GM12878 (cell line): ENCODE data around the gene FAM171A1.

Experiments used
- BRCA1 ChIP-seq: IDR thresholded peaks from 2 replicates; pipeline ENCODE4 v1.6.1; 2011; ENCODE audit warnings: low read depth, low read length, improper control_type of control experiment
- EED ChIP-seq: sonication (generic); IDR thresholded peaks from 2 replicates; pipeline ENCODE4 v1.6.1; 2016; ENCODE audit warnings: antibody characterized with exemption, low read depth
- EZH2 ChIP-seq: IDR thresholded peaks from 2 replicates; pipeline ENCODE4 v1.6.1; 2012; ENCODE audit warnings: low read depth, mild to moderate bottlenecking, control low read depth, inconsistent platforms, low read length, borderline replicate concordance; ENCODE audit not compliant: control insufficient read depth
- HCFC1 ChIP-seq: fragments of 150-350 bp; IDR thresholded peaks from 2 replicates; pipeline ENCODE4 v1.6.1; 2014; ENCODE audit warnings: low read length
- MYC ChIP-seq: IDR thresholded peaks from 2 replicates; pipeline ENCODE4 v1.6.1; 2011; ENCODE audit warnings: mild to moderate bottlenecking, low read length, moderate library complexity, inconsistent platforms; ENCODE audit not compliant: insufficient read depth, insufficient replicate concordance, insufficient read length, severe bottlenecking
- TCF3 ChIP-seq: IDR thresholded peaks from 2 replicates; pipeline ENCODE4 v1.6.1; 2012; ENCODE audit warnings: low read depth, mild to moderate bottlenecking, low read length, borderline replicate concordance; ENCODE audit not compliant: insufficient read depth
- ZZZ3 ChIP-seq: IDR thresholded peaks from 2 replicates; pipeline ENCODE4 v1.6.1; 2011; ENCODE audit warnings: low read depth; ENCODE audit not compliant: control insufficient read depth, insufficient read length
- TF ChIP-seq, protein P1 (sequence below): fragments of 450-650 bp; IDR thresholded peaks from 2 replicates; pipeline ENCODE4 v1.6.1; 2017; ENCODE audit warnings: low read depth, mild to moderate bottlenecking, moderate library complexity
- TF ChIP-seq, protein P2 (sequence below), 3 experiments: IDR thresholded peaks in 2 of 3; conservative IDR thresholded peaks in 1 of 3; 2 replicates each; pipeline ENCODE4 v1.5.1; 2011; ENCODE audit warnings: low read depth in 3 of 3, low read length in 3 of 3, mild to moderate bottlenecking in 3 of 3, control low read depth in 2 of 3, moderate library complexity in 2 of 3, inconsistent platforms in 1 of 3, mixed read lengths in 1 of 3; ENCODE audit not compliant: control insufficient read depth in 2 of 3, insufficient read depth in 1 of 3; ENCODE audit errors: extremely low read depth in 1 of 3
- TF ChIP-seq, protein P3 (sequence below): fragments of 450-650 bp; IDR thresholded peaks from 2 replicates; pipeline ENCODE4 v1.6.1; 2016; ENCODE audit warnings: mild to moderate bottlenecking
- TF ChIP-seq, protein P4 (sequence below): IDR thresholded peaks from 2 replicates; pipeline ENCODE4 v1.6.1; 2012; ENCODE audit warnings: low read length, inconsistent platforms
- TF ChIP-seq, protein P5 (sequence below): IDR thresholded peaks from 2 replicates; pipeline ENCODE4 v1.6.1; 2011; ENCODE audit warnings: borderline replicate concordance, low read depth, mild to moderate bottlenecking, moderate library complexity, low read length; ENCODE audit not compliant: insufficient read depth, poor library complexity, severe bottlenecking
- TF ChIP-seq, protein P6 (sequence below): fragments of 150-350 bp; IDR thresholded peaks from 2 replicates; pipeline ENCODE4 v1.6.1; 2016; ENCODE audit warnings: low read depth, low read length

DNA sequence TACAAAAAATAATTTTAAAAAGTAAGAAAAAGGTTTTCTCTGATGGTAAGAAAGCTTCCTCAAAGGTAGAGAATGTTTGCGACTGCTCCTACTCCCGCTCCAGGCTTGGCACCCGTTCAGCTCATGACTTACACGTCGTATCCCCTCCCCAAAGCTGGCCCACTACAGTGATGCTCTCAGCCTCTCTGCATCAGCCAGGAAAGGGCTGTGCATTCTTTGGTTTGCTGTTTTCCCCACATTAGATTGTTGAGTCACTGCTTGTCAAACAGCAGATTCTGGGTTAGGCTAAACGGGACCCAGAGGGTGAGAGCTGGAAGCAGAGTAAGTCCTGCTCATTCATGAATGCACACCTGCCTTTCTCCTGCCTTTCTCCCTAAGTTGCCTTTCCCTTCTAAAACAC, 147.9 kb downstream of the FAM171A1 start:
- TF ChIP-seq EZH2 (no peak), MYC (no peak), TCF3 (no peak), HCFC1 (no peak), ZZZ3 (no peak), BRCA1 (no peak), EED (no peak)
- TF ChIP-seq, protein P1, sequence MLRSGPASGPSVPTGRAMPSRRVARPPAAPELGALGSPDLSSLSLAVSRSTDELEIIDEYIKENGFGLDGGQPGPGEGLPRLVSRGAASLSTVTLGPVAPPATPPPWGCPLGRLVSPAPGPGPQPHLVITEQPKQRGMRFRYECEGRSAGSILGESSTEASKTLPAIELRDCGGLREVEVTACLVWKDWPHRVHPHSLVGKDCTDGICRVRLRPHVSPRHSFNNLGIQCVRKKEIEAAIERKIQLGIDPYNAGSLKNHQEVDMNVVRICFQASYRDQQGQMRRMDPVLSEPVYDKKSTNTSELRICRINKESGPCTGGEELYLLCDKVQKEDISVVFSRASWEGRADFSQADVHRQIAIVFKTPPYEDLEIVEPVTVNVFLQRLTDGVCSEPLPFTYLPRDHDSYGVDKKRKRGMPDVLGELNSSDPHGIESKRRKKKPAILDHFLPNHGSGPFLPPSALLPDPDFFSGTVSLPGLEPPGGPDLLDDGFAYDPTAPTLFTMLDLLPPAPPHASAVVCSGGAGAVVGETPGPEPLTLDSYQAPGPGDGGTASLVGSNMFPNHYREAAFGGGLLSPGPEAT = no peak
- TF ChIP-seq, protein P2, sequence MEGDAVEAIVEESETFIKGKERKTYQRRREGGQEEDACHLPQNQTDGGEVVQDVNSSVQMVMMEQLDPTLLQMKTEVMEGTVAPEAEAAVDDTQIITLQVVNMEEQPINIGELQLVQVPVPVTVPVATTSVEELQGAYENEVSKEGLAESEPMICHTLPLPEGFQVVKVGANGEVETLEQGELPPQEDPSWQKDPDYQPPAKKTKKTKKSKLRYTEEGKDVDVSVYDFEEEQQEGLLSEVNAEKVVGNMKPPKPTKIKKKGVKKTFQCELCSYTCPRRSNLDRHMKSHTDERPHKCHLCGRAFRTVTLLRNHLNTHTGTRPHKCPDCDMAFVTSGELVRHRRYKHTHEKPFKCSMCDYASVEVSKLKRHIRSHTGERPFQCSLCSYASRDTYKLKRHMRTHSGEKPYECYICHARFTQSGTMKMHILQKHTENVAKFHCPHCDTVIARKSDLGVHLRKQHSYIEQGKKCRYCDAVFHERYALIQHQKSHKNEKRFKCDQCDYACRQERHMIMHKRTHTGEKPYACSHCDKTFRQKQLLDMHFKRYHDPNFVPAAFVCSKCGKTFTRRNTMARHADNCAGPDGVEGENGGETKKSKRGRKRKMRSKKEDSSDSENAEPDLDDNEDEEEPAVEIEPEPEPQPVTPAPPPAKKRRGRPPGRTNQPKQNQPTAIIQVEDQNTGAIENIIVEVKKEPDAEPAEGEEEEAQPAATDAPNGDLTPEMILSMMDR (IDR thresholded peaks at IDR 0.05 in 2 of 3, conservative IDR thresholded peaks at IDR 0.05 in 1 of 3; ENCODE audit: control insufficient read depth in 2 of 3, extremely low read depth in 1 of 3, insufficient read depth in 1 of 3, low read depth in 3 of 3, low read length in 3 of 3) = no peak
- TF ChIP-seq, protein P3, sequence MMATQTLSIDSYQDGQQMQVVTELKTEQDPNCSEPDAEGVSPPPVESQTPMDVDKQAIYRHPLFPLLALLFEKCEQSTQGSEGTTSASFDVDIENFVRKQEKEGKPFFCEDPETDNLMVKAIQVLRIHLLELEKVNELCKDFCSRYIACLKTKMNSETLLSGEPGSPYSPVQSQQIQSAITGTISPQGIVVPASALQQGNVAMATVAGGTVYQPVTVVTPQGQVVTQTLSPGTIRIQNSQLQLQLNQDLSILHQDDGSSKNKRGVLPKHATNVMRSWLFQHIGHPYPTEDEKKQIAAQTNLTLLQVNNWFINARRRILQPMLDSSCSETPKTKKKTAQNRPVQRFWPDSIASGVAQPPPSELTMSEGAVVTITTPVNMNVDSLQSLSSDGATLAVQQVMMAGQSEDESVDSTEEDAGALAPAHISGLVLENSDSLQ = no peak
- TF ChIP-seq, protein P4, sequence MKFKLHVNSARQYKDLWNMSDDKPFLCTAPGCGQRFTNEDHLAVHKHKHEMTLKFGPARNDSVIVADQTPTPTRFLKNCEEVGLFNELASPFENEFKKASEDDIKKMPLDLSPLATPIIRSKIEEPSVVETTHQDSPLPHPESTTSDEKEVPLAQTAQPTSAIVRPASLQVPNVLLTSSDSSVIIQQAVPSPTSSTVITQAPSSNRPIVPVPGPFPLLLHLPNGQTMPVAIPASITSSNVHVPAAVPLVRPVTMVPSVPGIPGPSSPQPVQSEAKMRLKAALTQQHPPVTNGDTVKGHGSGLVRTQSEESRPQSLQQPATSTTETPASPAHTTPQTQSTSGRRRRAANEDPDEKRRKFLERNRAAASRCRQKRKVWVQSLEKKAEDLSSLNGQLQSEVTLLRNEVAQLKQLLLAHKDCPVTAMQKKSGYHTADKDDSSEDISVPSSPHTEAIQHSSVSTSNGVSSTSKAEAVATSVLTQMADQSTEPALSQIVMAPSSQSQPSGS = no peak
- TF ChIP-seq, protein P5, sequence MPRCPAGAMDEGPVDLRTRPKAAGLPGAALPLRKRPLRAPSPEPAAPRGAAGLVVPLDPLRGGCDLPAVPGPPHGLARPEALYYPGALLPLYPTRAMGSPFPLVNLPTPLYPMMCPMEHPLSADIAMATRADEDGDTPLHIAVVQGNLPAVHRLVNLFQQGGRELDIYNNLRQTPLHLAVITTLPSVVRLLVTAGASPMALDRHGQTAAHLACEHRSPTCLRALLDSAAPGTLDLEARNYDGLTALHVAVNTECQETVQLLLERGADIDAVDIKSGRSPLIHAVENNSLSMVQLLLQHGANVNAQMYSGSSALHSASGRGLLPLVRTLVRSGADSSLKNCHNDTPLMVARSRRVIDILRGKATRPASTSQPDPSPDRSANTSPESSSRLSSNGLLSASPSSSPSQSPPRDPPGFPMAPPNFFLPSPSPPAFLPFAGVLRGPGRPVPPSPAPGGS = no peak
- TF ChIP-seq, protein P6, sequence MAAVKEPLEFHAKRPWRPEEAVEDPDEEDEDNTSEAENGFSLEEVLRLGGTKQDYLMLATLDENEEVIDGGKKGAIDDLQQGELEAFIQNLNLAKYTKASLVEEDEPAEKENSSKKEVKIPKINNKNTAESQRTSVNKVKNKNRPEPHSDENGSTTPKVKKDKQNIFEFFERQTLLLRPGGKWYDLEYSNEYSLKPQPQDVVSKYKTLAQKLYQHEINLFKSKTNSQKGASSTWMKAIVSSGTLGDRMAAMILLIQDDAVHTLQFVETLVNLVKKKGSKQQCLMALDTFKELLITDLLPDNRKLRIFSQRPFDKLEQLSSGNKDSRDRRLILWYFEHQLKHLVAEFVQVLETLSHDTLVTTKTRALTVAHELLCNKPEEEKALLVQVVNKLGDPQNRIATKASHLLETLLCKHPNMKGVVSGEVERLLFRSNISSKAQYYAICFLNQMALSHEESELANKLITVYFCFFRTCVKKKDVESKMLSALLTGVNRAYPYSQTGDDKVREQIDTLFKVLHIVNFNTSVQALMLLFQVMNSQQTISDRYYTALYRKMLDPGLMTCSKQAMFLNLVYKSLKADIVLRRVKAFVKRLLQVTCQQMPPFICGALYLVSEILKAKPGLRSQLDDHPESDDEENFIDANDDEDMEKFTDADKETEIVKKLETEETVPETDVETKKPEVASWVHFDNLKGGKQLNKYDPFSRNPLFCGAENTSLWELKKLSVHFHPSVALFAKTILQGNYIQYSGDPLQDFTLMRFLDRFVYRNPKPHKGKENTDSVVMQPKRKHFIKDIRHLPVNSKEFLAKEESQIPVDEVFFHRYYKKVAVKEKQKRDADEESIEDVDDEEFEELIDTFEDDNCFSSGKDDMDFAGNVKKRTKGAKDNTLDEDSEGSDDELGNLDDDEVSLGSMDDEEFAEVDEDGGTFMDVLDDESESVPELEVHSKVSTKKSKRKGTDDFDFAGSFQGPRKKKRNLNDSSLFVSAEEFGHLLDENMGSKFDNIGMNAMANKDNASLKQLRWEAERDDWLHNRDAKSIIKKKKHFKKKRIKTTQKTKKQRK = no peak
